ENCODE results near the gene B4GALT3.
"Not testable (repeated sequence)": the region's sequence is repeated elsewhere in the genome, so short reads cannot be mapped to it uniquely, and the experiment has no call there.

B4GALT3 gene

DNA sequence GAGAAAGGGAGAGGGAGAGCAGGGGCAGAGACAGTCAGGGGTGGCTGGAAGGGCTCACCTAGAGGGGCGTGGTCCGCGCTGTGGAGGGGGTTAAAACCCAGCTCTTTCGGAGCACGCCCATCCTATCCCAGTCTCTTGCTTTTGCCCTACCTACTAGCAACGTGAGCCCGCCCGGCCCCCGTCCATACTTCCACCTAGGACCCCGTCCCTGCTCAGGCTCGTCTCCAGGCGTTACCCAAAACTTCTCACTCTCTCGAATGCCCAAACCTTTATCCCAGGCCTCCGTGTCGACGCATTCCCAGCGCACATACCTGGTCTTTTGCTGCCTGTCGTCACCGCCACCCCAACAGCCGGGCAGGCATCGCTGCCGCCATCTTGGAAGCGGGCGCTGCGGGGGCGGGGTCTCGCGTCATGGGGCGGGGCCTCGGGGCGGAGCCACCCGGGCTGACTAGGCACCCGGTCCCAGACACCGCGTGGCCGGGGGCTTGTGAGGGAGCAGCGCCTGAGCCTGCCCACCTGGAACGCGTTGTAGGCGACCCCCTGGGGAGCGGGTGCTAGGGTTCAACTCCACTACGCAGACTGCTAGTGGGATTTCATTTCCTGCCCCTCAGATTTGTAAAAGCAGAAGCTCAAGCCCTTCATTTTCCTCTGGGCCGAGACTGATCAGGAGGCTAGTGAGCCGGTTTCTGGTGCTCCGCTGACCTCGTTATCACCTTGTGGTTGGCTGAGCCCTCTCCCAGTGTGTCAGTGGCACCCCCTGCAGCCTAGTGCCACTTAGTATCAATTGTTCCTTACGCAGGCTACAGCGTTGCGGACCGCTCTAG, at the start of gene B4GALT3:
B4GALT3 (minus strand) TSS at position 396 of the 824 bp plus-strand sequence. CDS start 1,447 bp downstream, outside the sequence.
- TF ChIP-seq, protein P1, sequence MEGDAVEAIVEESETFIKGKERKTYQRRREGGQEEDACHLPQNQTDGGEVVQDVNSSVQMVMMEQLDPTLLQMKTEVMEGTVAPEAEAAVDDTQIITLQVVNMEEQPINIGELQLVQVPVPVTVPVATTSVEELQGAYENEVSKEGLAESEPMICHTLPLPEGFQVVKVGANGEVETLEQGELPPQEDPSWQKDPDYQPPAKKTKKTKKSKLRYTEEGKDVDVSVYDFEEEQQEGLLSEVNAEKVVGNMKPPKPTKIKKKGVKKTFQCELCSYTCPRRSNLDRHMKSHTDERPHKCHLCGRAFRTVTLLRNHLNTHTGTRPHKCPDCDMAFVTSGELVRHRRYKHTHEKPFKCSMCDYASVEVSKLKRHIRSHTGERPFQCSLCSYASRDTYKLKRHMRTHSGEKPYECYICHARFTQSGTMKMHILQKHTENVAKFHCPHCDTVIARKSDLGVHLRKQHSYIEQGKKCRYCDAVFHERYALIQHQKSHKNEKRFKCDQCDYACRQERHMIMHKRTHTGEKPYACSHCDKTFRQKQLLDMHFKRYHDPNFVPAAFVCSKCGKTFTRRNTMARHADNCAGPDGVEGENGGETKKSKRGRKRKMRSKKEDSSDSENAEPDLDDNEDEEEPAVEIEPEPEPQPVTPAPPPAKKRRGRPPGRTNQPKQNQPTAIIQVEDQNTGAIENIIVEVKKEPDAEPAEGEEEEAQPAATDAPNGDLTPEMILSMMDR (IDR thresholded peaks at IDR 0.05; ENCODE audit: low read depth, low read length): no peak
- no peak for DNase-seq (ENCODE audit: extremely low read depth, low read depth)

DNA sequence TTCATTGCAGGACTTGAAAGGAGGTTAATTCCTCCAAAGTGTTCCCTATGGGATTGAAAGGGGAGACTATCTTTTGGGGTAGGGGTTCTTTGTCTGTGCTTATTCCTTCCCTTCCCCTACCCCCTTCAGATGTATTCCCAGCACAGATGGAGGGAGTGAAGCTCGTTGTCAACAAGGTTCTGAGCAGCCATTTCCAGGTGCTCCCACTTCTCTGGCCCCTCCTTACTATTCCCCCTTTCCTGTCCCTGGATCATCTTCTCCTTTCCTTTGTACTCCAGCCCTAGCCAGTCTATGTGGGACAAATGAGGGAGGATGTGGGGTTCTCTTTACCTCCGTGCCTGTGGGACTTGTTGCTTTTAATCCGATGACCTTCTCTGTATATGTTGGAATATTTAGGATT, 49.5 kb upstream of the B4GALT3 start:
- DNase-seq (ENCODE audit: extremely low read depth, low read depth): no peak
- TF ChIP-seq, protein P1 (IDR thresholded peaks at IDR 0.05; ENCODE audit: low read depth, low read length): no peak

DNA sequence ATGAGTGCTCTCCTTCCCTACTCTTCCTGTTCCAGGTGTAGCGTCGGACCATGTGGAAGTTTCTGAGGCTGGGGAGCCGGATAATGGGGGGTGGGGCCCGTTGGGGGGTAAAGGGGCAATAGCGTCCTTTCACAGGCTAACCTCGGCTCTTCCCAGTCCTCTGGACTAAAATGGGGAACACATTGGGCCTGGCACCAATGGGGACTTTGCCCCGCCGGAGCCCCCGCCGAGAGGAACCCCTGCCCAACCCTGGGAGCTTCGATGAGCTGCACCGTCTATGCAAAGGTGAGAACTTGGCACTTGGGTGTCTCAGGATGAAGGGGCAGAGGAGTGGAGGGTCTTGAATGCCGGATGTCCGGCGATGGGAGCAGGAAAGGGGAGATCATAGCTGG, 49.0 kb upstream of the B4GALT3 start:
- TF ChIP-seq, protein P1 (IDR thresholded peaks at IDR 0.05; ENCODE audit: low read depth, low read length): no peak
- no peak for DNase-seq (ENCODE audit: extremely low read depth, low read depth)

- TF ChIP-seq, protein P1 (IDR thresholded peaks at IDR 0.05; ENCODE audit: low read depth, low read length): peak; percentile 73
- DNase-seq (ENCODE audit: extremely low read depth, low read depth): peak; percentile 100
Observed at GRCh38 chr1:161225534-161226319, 48.4 kb upstream of the B4GALT3 start, which contains the start of gene TOMM40L. TOMM40L (plus strand) TSS chr1:161226060; CDS start chr1:161226490, 430 bp downstream.

DNA sequence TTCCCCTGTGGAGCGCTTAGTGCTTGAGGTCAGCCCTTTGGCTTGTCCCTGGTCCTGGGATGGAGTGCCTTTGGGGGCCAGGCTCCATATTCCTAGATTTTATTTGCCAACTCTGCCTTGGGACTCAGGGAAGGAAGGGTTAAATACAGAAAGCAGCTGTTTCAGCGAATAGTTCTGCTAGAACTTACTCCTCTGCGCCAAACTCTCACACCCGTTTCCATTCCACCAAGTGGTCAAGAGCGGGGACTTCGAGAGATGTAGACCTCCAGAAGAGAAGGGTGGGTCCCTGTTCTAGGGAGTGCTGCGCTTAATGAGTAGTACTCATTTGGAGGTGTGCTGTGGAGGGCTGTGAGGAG, 47.8 kb upstream of the B4GALT3 start:
- TF ChIP-seq, protein P1 (IDR thresholded peaks at IDR 0.05; ENCODE audit: low read depth, low read length): no peak
- DNase-seq (ENCODE audit: extremely low read depth, low read depth): no peak

DNA sequence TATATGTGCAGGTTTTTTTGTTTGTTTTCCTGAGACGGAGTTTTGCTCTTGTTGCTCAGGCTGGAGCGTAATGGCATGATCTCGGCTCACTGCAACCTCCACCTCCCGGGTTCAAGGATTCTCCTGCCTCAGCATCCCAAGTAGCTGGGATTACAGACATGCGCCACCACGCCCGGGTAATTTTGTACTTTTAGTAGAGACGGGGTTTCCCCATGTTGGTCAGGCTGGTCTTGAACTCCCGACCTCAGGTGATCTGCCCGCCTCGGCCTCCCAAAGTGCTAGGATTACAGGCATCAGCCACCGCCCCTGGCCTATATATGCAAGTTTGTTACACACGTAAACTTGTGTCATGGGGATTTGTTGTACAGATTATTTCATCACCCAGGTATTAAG, 47.4 kb upstream of the B4GALT3 start:
- not testable (repeated sequence) for DNase-seq (ENCODE audit: extremely low read depth, low read depth)

GRCh38 chr1:161223805-161224694, 46.7 kb upstream of the B4GALT3 start:
- DNase-seq (ENCODE audit: extremely low read depth, low read depth): no peak
- TF ChIP-seq, protein P1 (IDR thresholded peaks at IDR 0.05; ENCODE audit: low read depth, low read length): no peak
